NCI-H2107 treated with DMSO at 0.1 percent for 48 hours (cell line): Measurements from ENCODE around the gene ZNF500.

ENCODE experiments used
- DNase-seq: peaks from one replicate; lab custom pipeline; 2025; ENCODE audit not compliant: unreplicated experiment; lab: John Stamatoyannopoulos, UW

The ZNF500 gene

DNA sequence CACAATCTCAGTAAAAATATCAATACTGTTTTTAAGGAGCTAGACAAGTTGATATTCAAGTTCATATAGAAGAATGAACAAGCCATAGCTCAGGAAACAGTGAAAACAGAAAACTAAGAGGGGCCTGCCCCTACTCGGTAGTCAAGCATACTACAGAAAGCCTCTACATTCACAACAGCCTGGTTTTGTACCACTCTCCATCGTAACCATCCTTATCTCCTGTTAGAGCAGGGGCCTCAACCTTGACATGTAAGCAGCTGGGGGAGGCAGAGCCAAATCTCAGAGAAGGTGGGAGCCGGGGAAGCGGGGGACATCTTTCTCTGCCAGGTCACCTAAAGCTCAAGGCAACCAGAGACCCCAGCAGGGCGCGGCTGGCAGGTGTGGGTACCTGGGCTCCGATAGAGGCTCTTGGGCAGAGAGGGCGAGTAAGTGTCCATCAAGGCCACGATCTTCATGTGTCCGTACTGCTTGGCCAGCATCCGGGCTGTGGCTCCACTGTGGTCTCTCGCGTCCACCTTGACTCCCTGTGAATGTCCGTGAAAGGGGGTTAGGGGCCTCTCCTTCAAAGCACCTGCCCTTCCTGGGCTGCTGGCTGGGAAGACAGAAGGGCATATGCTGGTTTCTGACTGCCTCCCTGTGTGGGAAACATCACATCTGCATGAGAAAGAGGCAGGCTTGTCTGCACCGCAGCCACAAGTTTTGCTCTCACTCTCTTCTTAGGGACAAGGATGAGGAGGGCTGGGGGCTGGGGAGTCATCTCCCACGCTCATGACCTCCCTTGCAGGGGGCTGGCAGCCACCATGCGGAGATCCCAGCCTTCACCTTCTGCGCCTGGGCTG lies 53.1 kb downstream of the ZNF500 start:
- no peak for DNase-seq

- no peak for DNase-seq
Observed at GRCh38 chr16:4709481-4709880, 57.5 kb downstream of the ZNF500 start.

- no peak for DNase-seq
Observed at GRCh38 chr16:4706871-4707270, 60.1 kb downstream of the ZNF500 start.

GRCh38 chr16:4704913-4705312 lies 62.0 kb downstream of the ZNF500 start:
- DNase-seq: no peak

DNA sequence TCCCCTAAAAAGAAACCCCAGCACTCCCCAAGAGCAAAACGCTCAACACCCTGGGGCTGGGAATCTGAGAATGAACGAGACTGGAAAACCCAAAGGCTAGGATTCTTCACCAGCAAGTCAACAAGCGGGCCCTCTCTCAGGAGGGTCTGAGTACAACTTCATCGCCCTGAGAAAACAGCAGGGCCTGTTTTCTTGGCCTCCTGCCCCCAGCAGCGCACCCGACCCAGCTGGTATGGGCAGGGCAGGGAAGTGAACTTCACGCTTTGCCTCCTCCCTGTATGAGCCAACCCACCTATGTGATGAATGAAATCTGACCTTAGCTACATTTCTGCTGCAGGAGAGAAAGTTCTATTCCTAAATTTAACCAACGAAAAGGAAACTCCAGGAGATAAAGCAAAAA lies 62.5 kb downstream of the ZNF500 start:
- no peak for DNase-seq

- DNase-seq: no peak
Observed at GRCh38 chr16:4703906-4704305, 63.1 kb downstream of the ZNF500 start.

DNA sequence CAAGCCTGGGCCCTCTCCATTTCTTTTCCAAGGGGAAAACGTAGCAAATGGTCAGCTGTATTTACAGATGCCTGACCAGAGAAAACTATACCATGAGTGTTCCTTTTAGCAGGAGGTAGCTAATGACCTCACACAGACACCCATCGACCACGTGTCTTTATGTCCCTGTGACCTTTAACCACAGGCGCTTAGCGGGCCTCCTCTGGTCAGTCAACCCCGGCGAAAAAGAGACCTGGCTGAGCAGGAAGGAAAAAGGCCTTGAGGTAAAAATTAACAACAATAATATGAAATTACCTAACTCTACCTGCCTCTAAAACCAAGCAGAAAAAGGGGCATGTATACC lies 64.5 kb downstream of the ZNF500 start:
- DNase-seq: no peak

- no peak for DNase-seq
Observed at GRCh38 chr16:4701791-4702465, 65.0 kb downstream of the ZNF500 start.

DNA sequence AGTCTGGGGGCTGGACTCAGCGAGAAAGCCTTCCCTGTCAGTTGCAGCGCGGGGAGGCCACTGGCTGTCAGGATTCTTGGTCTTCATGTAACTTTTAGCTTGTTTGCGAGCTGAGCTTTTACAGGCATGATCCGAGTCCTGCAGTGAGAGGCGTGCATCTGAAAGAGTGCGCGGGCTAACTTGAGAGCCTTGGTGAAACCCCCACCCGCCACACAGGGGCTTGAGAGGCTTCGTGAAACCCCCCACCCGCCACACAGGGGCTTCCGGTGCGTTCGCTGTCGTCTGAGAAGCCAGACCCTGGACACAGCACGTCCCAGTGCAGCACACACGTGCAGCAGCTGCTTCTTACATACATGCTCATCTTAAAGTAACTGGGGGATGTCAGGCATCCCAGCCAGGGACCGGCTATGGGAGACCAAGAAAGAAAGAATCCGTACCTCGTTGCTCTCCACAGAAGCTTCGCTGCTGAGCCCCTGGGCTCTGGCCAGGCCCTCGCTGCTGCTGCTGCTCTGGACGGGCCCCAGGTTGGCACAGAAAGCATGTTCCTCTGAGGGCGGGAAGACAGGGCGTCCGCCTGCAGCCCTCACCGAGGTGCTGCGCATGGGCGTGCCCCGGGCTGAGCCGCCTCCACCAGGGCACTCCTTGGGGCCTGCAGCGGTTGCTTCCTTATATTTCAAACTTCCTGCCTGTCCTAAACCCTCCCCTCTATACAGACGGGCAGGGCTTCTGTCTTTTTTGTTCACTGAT lies 65.8 kb downstream of the ZNF500 start:
- DNase-seq: no peak

- no peak for DNase-seq
Observed at GRCh38 chr16:4700380-4700996, 66.5 kb downstream of the ZNF500 start.

DNA sequence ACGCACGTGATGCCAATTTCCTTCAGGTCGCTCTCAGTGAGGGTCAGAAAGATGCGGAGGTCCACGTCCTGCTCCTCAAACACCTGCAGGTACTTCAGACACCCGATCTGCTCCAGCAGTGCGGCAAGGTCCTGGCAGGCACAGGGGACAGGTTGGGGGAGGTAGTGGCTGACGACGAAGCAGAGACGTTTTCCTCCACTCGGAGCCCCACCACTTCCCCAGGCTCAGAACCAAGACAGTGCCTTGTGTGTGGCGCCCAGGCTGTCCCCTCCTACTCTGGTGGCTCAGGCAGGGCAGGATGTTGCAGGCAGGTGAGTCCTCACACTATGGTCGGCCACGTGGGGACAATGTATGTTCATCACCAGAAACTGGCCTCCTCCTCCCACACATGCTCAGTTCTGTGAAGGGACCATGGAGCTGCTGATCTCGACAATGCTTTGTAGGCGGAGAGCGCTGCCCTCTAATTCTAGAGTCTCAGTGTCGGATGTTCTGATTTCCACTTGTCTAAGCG lies 67.9 kb downstream of the ZNF500 start:
- DNase-seq: no peak

DNA sequence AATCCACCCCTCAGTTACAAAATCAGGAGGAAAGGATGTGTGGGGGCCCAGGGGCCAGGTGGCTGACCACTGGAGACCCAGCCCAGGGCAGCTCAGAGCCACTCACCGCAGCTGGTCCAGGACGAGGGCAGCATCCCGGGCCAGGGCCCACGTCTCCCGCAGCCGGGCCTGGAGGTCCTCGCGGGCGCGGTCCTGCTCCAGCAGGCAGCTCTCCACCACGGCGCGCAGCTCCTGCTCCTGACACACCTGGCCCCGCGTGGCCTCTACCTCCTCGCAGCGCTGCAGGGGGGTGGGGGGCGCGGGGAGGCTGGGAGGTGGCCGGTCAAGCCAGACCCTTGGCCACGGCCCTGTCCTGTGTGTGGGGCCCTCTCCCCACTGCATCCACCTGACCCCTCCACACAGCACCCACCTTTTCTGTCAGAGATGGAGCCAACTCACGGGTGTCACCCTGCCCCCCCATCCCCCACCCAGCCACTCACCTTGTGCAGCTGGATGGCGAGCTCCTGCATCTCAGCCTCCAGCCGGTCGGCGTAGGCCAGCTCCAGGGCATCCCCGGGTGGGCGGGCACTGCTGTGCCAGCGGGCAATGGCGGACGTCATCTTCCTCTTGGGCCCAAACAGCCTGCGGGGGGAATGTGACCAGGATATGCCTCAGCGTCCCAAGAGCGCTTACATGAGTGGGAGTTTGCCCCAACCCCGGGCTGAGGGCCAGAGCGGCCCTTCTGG lies 68.5 kb downstream of the ZNF500 start:
- DNase-seq: no peak
